ENCODE measurements around the gene ANKRD29.
"Not testable (repeated sequence)": the region's sequence is repeated elsewhere in the genome, so short reads cannot be mapped to it uniquely, and the experiment has no call there.

The ANKRD29 gene

DNA sequence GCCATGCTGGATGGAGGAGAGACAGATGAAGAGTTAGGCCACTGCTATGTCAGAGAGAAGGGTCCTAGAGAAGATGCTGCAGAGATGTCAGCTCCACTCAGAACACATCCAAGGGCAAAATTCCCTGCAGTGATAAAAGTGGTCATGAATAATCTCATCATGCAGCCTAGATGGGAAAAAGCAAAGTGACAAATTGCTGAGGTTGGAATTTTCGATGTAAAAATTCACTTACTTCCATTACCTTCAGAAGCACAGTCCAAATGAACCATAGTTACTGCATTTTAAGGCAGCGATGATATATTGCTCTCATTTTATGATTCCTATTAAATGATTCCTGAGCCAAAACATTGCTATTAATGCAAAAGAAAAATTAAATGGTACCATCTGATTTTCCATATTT, 16.4 kb downstream of the ANKRD29 start:
- H3K4me3 ChIP-seq (ENCODE audit: low read depth, low read length): no peak overlapping the region
- TF ChIP-seq, protein P1, sequence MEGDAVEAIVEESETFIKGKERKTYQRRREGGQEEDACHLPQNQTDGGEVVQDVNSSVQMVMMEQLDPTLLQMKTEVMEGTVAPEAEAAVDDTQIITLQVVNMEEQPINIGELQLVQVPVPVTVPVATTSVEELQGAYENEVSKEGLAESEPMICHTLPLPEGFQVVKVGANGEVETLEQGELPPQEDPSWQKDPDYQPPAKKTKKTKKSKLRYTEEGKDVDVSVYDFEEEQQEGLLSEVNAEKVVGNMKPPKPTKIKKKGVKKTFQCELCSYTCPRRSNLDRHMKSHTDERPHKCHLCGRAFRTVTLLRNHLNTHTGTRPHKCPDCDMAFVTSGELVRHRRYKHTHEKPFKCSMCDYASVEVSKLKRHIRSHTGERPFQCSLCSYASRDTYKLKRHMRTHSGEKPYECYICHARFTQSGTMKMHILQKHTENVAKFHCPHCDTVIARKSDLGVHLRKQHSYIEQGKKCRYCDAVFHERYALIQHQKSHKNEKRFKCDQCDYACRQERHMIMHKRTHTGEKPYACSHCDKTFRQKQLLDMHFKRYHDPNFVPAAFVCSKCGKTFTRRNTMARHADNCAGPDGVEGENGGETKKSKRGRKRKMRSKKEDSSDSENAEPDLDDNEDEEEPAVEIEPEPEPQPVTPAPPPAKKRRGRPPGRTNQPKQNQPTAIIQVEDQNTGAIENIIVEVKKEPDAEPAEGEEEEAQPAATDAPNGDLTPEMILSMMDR (IDR thresholded peaks at IDR 0.05; ENCODE audit: borderline replicate concordance, insufficient read depth, low read depth, low read length): no peak

GRCh38 chr18:23645568-23646175, 17.0 kb downstream of the ANKRD29 start:
- no peak overlapping the region for H3K4me3 ChIP-seq (ENCODE audit: low read depth, low read length)
- TF ChIP-seq, protein P1 (IDR thresholded peaks at IDR 0.05; ENCODE audit: borderline replicate concordance, insufficient read depth, low read depth, low read length): no peak

DNA sequence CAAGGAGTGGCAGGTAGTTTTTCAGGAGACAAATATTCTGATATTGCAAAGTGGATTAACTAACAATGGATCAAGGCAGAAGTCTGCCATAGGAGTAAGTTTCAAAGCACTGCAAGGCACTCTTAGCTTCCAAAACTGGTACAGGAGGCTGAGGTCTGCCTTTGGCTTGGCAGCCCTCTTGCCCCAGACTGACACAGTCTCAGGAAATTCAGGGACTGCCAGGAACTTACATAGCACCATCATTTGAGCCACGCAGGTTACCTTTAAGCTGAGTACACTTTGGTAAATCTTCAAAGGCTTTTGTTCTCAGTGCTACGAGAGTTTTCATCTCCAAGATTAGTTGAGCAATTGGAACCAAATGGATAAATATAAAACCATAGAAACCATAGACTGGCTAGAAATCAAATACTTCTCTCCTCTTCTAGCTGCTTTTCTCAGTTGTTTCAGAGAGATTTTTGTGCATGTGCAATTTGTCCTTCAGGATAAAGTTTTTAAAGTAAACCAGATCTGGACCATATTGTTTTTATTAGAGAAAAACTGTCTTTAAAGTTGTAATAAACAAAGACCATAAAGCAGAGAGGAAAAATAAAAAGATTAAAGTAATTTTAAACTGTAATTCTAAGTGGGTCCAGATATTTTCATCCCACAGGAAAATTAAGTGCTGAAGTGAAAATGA, 18.8 kb downstream of the ANKRD29 start:
- H3K4me3 ChIP-seq (ENCODE audit: low read depth, low read length): no peak overlapping the region
- TF ChIP-seq, protein P1 (IDR thresholded peaks at IDR 0.05; ENCODE audit: borderline replicate concordance, insufficient read depth, low read depth, low read length): no peak

DNA sequence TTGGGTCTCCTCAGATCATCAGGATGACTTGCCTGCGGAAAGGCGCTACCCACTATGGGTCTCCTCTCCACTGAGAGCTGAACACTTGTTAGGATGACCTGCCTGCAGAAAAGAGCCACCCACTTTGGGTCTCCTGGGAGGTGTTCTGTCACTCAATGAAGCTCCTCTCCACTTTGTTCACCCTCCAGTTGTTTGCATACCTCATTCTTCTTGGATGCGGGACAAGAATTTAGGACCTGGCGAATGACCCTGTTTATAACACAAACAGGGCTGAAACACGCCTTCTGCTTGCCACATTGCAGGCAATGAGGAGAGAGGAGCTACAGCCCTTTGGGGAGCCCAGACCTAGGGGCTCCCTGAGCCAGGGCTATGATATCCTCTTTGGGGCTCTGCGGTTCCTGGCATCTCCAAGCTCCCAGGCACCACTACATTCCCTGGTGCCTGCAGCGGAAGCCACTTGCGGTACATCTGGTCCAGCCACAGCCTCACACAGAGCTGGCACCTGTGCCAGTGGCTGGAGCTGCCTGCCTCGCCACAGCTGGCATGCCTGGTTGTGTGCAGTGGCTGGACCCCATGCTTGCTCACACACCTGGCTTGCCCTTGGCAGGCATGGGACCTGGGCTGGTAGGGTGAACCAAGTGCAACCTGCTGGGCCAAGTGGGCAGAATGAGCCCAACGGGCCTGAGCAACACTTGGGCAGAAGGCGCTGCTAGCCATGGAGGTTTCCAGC, 20.6 kb downstream of the ANKRD29 start:
- TF ChIP-seq, protein P1 (IDR thresholded peaks at IDR 0.05; ENCODE audit: borderline replicate concordance, insufficient read depth, low read depth, low read length): no peak

GRCh38 chr18:23641143-23641720, 21.5 kb downstream of the ANKRD29 start:
- TF ChIP-seq, protein P1 (IDR thresholded peaks at IDR 0.05; ENCODE audit: borderline replicate concordance, insufficient read depth, low read depth, low read length): no peak

More for the DNA sequence above, 20.6 kb downstream of the ANKRD29 start:
- no peak overlapping the region for H3K4me3 ChIP-seq (ENCODE audit: low read depth, low read length)

DNA sequence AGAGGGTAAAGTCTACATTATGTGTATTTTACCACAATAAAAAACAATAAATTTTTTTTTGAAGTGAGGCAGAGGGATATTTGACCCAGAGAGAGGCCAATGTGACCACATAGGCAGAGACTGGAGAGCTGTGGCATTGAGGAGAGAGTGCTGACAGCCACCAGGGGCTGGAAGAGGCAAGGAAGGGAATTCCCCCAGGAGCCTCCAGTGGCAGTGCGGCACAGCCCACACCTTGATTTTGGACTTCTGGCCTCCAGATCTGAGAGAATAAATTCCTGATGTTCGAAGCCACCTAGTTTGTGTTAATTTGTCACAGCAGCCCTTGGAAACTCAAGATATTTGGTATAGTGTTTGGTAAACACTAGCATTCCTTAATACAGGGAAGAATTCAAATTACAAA, 22.7 kb downstream of the ANKRD29 start:
- TF ChIP-seq, protein P1 (IDR thresholded peaks at IDR 0.05; ENCODE audit: borderline replicate concordance, insufficient read depth, low read depth, low read length): no peak
- H3K4me3 ChIP-seq (ENCODE audit: low read depth, low read length): no peak overlapping the region

More at GRCh38 chr18:23641143-23641720, 21.5 kb downstream of the ANKRD29 start:
- H3K4me3 ChIP-seq (ENCODE audit: low read depth, low read length): no peak overlapping the region

GRCh38 chr18:23636433-23636832, 26.3 kb downstream of the ANKRD29 start:
- H3K4me3 ChIP-seq (ENCODE audit: low read depth, low read length): not testable (repeated sequence)
